ENCODE results near the gene CD8B2.
A peak's percentile ranks its signal among the peaks of the same experiment; 100 is the strongest.
"Not testable (repeated sequence)": the region's sequence is repeated elsewhere in the genome, so short reads cannot be mapped to it uniquely, and the experiment has no call there.

Gene CD8B2

DNA sequence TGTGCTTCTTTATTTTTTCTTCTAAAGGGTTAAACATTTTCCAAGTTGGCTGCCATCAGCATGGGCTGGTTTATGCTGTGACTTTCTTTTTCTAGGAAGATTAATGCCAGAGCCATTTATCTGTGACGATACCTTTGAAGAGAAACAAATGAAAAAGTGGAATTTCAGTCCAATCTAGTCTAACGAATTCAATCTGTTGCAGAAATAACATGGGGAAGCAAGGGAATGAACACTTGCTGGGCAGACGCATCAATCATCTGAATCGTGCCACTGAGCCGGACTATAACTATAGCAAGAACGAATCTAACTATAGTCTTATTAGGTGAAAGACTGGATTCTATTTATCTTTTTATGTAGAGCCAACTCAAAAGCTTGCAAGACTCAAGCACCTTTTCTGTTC, 66.2 kb downstream of the CD8B2 start:
- DNase-seq = no peak

GRCh38 chr2:106554411-106554810, 67.2 kb downstream of the CD8B2 start:
- peak; percentile 0 for DNase-seq

DNA sequence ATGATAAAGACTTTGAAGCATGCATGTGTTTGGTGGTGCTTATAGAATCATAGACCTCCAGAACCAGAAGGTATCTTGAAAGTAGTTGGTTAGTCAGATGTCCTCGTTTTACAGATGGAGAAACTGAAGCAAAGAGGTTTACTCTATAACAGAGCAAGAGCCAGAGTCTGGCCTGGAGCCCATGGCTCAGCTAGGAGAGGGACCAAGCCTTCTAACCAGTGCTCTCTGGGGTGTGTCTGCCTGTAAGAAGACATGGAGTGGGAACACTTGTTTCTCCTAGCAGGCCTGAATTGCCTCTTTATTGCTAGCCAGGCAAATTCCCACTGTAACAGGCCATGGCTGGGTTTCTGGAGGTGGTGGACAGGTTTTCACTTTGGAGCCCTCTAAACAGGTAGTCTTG, 67.9 kb downstream of the CD8B2 start:
- no peak for DNase-seq

- DNase-seq = not testable (repeated sequence)
Measured at GRCh38 chr2:106559786-106560185, 72.6 kb downstream of the CD8B2 start.

DNA sequence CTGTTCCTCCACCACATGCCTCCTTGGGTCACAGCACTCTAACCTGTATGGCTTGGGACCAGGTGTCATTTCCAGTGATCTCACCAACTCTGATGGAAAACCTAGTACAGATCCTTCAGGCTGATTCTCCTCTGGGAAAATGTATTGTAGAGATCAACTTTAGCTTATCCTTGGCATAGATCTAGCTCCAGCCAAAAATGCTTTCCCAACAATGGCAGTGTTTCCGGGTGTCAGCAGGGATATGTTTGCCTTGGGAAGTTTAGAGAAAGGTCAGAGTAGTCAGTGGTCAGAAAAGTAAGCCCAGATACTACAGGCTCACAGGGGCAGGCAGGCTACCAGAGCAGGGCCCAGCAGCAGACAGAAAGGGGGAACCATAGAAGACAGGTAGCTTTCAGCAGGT, 73.6 kb downstream of the CD8B2 start:
- peak; percentile 26 for DNase-seq

- DNase-seq = peak; percentile 45
Measured at GRCh38 chr2:106561356-106561755, 74.2 kb downstream of the CD8B2 start.

DNA sequence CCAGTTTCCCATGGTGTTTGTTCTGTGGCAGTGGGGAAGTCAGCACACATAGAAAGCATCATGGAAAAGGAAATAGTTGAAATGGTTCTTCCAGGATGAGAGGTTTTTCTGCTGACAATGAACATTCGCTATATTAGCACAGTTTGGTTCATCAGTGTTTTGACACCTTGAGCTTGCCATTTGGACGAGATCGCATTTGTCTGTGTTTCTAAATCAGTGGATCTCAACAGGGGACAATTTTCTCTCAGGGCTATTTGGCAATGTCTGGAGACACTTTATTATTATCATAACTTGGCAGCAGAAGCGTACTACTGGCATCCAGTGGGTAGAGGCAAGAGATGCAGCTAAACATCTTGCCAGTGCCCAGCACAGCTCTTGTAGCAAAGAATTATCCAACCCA, 74.6 kb downstream of the CD8B2 start:
- DNase-seq = peak; percentile 13

DNA sequence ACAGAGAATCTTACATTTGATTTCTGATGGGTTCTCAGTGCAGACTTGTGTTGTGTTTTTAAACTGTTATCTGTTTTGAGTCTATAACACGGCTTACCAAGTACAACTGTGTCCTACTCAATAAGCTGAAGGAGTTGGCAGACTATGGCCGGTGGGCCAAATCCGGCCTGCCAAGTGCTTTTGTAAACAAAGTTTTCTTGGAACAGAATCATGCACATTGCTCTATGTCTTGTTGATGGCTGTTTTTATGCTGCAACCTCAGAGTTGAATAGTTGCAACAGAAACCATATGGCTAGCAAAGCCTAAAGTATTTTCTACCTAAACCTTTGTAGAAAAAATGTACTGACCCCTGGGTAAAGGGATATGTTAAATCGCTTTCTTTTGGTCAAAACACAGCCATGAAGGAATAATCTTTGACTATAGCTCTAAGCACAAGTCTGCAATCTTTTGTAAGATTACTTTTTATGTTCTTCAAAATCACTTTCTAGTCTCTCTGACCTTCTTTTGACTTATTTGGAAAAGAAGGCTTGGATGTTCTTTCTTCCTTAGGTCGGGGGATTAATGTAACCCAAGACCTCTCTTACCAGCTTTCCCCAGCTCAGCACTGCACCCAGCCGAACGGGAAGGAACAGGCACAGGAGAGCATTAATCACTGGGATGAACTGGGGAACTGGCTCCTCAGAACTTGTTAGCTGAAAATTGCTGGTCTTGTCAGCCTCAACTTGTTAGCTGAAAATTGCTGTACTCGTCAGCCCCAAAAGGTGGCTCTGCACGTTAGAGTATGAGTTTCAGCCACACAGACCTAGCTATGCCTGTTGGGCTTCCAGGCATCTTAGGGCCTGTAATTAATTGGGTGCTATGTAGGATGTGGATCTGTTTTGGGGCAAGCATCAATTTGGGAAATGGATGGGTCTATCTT, 75.4 kb downstream of the CD8B2 start:
- DNase-seq = peak; percentile 47

DNA sequence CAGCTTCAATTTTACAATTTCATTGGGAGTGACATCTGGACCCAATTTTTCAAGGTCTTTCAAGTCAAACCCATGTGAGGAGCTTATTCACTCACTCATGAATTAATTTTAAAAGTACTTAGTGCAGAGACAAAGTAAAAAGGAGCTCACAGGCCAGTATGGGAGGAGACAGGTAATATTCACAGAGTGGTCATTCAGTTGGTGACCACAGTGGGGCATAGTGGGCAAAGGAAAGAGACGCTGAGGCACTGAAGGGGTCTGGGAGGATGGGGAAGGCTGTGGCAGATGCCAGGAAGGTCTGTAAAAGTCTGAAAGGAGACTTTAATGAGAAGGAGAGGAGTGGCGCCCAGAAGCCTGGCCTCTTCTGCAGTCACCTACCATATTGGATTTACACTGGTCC, 76.0 kb downstream of the CD8B2 start:
- no peak for DNase-seq

DNA sequence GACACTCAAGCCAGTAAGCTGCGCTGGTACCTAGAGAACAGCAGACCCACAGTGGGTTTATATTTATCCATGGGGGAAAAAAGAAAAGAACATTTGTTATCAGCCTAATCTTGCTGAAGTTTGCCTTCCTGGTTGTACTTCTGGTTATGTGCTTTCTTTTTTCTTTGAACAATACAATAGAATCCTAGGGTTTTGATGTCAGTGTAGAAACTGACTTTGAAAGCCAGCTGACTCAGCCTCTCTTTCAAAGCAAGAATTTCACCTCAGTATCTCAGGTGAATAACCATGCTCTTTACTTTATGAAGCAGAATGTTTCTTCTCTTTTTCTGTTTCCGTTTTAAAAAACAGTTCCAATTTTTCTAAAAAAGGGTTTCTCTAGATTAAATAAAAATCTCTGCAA, 78.4 kb downstream of the CD8B2 start:
- DNase-seq = no peak

- DNase-seq = peak; percentile 64
Measured at GRCh38 chr2:106566050-106566449, 78.9 kb downstream of the CD8B2 start.

DNA sequence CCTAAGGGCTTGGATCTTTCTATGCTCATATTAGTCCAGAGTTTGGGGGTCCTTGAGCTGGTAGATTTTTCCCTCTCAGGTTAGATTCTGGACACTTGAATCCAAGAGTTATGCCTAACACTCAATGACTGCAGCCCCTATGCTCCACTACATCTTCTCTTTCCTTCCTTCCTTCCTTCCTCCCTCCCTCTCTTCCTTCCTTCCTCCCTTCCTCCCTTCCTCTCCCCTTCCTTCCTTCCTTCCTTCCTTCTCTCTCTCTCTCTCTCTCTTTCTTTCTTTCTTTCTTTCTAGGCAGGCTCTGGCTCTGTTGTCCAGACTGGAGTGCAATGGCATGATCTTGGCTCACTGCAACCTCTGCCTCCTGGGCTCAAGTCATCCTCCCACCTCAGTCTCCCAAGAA, 79.3 kb downstream of the CD8B2 start:
- DNase-seq = not testable (repeated sequence)

DNA sequence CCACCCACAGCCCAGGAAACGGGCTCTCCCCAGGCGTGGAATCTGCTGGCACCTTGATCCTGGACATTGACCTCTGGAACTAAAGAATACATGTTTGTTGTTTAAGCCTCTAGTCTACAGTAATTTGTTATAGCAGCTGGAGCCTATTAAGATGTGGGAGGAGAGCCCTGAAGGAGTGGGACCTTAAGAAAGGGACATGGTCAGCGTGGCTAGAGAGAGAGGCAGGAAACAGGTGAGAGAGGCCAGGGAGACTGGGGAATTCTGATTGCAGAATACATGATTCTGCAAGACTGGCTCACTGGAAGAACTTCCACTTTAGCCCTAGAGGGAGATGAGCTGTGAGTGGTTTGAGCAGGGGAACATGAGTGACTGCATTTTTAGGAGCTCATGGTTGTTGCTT, 83.2 kb downstream of the CD8B2 start:
- DNase-seq = no peak

Data from activated CD8-positive, alpha-beta memory T cell treated with anti-CD3 and anti-CD28 coated beads for 24 hours (primary cell).